ENCODE results near the gene HGFAC. TPM values are rescaled to one million over a fixed set of nuclear protein-coding genes. Genes with fewer than 3 reads are reported as not detected.

Gene HGFAC
- total and polyA plus RNA-seq, 7 donors: 0.22 to 0.55 (median 0.36) TPM; not detected in 2

DNA sequence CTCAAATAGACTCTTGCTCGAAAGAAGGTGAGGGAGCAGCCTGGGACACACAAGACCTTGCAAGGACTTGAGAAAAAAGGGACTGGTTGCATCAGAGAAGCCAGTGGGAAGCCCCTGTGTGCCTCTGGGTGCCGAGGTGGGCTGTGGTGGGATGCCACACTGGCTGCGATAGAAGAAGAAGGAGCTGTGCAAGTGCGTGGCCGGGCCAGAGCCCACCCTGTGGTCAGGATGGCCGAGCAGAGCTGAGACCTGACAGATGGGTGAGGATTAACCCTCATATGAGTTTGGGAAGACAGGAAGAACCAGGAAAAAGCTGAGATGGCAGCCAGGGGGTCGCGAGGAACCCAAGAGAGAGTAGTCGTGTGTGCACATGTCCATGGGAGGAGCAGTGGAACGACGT lies 44.6 kb upstream of the HGFAC start:
- no peak overlapping the region for H3K27ac ChIP-seq
- WGBS, 2 donors: 96 to 97% methylated on average over 11 of the region's 11 CpGs
- H3K4me1 ChIP-seq: no peaks in the 10 kb centered on the region
- no peaks in the 10 kb centered on the region for H3K36me3 ChIP-seq
- intact Hi-C loops (cut with DNase I): no loop called here
- H3K4me3 ChIP-seq: no peak overlapping the region
- no peaks in the 10 kb centered on the region for H3K9me3 ChIP-seq
- H3K27me3 ChIP-seq: no peaks in the 10 kb centered on the region
- peak; percentile 50 for DNase-seq
- no peak for TF ChIP-seq POLR2AphosphoS5 (IDR thresholded peaks at IDR 0.05)

DNA sequence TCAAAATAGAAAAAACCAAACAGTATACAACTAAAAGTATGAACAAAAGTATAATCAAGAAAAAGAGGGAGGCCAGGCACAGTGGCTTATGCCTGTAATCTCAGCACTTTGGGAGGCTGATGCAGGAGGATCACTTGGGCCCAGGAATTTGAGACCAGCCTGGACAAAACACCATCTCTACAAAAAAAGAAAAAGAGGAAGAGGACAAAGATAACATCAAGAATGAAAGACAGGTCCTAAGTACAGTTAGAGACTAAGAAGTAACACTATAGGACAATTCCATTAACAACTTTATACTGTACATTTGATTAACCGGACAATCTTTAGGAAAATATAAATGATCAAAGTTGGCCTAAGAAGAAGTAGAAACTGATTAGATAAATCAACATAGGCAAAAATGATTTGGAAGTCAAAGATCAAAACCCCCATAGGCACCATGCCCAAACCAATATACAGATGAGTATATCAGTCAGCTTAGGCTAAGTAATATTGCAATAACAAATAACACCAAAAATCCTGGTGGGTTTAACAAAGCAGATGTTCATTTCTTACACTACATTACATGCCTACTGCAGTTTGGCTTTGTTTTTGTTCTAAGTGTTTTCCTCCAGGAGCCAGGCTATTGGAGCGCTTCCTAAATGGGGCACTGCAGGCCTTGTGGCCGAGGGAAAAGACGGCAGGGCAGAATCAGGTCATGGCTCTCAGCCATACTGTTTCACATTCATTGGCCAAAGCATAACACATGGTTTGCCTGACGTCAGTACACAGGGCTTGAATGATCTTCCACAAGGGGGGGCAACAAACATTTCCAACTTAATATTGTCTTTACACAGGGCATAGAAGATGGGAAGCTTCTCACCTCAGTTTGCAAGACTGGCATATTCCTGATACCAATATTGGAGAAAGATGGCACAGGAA lies 42.2 kb upstream of the HGFAC start:
- 79 to 80% methylated on average over 5 of the region's 5 CpGs for WGBS, 2 donors
- TF ChIP-seq POLR2AphosphoS5 (IDR thresholded peaks at IDR 0.05): no peak
- no peak for TF ChIP-seq POLR2A (IDR thresholded peaks at IDR 0.05)
- TF ChIP-seq EP300 (IDR thresholded peaks at IDR 0.05): no peak
- TF ChIP-seq, protein P1, sequence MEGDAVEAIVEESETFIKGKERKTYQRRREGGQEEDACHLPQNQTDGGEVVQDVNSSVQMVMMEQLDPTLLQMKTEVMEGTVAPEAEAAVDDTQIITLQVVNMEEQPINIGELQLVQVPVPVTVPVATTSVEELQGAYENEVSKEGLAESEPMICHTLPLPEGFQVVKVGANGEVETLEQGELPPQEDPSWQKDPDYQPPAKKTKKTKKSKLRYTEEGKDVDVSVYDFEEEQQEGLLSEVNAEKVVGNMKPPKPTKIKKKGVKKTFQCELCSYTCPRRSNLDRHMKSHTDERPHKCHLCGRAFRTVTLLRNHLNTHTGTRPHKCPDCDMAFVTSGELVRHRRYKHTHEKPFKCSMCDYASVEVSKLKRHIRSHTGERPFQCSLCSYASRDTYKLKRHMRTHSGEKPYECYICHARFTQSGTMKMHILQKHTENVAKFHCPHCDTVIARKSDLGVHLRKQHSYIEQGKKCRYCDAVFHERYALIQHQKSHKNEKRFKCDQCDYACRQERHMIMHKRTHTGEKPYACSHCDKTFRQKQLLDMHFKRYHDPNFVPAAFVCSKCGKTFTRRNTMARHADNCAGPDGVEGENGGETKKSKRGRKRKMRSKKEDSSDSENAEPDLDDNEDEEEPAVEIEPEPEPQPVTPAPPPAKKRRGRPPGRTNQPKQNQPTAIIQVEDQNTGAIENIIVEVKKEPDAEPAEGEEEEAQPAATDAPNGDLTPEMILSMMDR (IDR thresholded peaks at IDR 0.05): no peak

DNA sequence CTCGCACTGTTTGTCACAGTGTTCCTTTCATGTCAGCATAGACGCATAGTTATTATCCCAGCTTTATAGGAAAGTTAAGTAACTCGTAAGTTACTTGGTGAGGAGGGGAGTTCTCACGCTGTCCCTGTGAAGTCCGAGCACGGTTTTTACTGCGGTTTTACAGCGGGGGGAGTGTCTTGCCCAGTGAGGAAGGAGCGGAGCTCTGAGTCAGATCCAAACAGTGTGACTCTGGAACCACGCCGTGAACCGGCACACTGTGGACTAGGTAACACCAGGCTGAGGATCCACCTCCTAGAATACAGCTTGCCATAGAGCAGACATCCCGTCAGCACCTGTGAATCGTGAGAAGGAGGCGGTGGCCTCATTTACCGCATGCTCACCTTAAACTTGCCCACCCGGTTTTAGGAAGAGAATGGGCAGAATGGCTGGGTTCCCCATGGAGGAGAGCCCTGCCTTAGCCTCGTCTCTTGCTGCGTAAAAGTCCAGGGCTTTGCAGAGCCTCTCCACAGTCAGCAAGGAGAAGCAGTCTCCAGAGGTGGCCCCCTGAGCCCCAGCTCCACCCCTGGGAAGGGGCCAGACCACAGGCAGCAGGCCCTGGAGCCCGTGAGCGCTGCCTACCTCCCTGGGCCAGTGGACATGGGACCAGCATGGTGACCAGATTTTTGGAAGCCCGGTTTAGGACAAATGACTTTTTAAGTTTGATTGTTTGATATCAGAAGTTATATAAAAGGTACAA lies 40.2 kb upstream of the HGFAC start:
- Histone ChIP-seq H3K4me1 (no peaks in the 10 kb centered on the region), H3K27ac (no peak overlapping the region), H3K9me3 (peaks cover 0 to 4% (median 0%) of the 10 kb centered on the region in 4 donors), H3K36me3 (no peaks in the 10 kb centered on the region), H3K4me3 (no peak overlapping the region), H3K27me3 (no peaks in the 10 kb centered on the region)
- peak; percentile 36 for DNase-seq
- TF ChIP-seq POLR2AphosphoS5 (IDR thresholded peaks at IDR 0.05) (no peak), EP300 (IDR thresholded peaks at IDR 0.05) (no peak), POLR2A (IDR thresholded peaks at IDR 0.05) (no peak)
- TF ChIP-seq, protein P1 (IDR thresholded peaks at IDR 0.05): no peak
- 94 to 95% methylated on average over 22 of the region's 22 CpGs for WGBS, 2 donors
- intact Hi-C loops (cut with DNase I): no loop called here

More for the DNA sequence above, 42.2 kb upstream of the HGFAC start:
- H3K27ac ChIP-seq: no peak overlapping the region
- H3K9me3 ChIP-seq: peaks cover 0 to under 1% (median 0%) of the 10 kb centered on the region in 4 donors
- no peaks in the 10 kb centered on the region for H3K27me3 ChIP-seq
- no peaks in the 10 kb centered on the region for H3K4me1 ChIP-seq
- intact Hi-C loops (cut with DNase I): no loop called here
- no peak overlapping the region for H3K4me3 ChIP-seq
- H3K36me3 ChIP-seq: no peaks in the 10 kb centered on the region
- peak; percentile 28 for DNase-seq

DNA sequence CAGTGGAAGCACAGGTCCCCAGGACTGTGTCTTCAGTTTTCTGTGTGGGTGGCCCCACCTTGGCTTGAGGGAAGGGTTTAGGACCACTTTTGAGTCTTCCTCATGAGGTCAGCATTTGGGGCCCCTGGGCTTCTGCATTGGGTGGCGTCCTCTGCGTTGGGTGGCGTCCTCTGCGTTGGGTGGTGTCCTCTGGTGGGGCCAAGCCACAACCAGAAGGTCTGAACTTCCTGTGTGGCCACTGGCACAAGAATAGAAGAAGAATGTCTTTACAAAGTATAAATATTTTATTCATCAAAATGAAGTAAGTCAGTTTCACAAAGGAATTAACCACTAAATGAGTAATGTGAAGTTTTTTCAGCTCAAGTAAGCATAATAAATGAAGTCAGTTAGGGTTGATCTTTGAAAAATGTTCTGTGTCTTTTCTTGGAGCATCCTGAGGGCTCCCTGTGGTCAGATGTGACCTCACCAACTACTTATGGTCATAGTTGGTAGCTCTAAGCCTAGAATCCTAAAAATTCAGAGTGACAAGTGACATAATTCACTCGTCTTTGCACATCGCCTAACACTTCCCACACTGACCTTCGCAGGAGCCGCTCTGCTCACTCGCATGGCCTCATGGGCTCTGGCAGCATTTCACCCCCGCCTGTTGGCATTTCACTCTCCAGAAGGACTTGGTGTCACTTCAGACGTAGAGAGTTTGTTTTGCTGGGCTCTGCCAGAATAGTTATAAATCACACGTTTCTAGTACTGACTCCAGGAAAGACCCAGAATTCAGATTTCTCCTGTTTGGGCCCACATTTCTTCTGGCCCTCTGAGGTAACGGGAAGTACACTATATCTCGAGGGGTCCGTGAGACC lies 39.0 kb upstream of the HGFAC start:
- no peaks in the 10 kb centered on the region for H3K27me3 ChIP-seq
- peak; percentile 59 for DNase-seq
- peaks cover 0 to 4% (median 0%) of the 10 kb centered on the region in 4 donors for H3K9me3 ChIP-seq
- H3K4me1 ChIP-seq: no peaks in the 10 kb centered on the region
- WGBS, 2 donors: 81 to 89% methylated on average over 15 of the region's 15 CpGs
- TF ChIP-seq, protein P1 (IDR thresholded peaks at IDR 0.05): no peak
- TF ChIP-seq POLR2A (IDR thresholded peaks at IDR 0.05) (no peak), POLR2AphosphoS5 (IDR thresholded peaks at IDR 0.05) (no peak), EP300 (IDR thresholded peaks at IDR 0.05) (no peak)
- intact Hi-C loops (cut with DNase I): no loop called here
- H3K4me3 ChIP-seq: no peak overlapping the region
- no peaks in the 10 kb centered on the region for H3K36me3 ChIP-seq
- no peak overlapping the region for H3K27ac ChIP-seq

Measured in sigmoid colon (tissue), 7 donors.